ENCODE measurements around the gene TTI1.

GRCh38 chr20:38008233-38008944 is 24.9 kb downstream of the TTI1 start:
- TF ChIP-seq EZH2 (IDR thresholded peaks at IDR 0.05) (no peak), FOSL1 (IDR thresholded peaks at IDR 0.05; ENCODE audit: low read depth) (no peak), CTCF (IDR thresholded peaks at IDR 0.05 in 2 of 3, conservative IDR thresholded peaks at IDR 0.05 in 1 of 3; ENCODE audit: borderline replicate concordance in 1 of 3, insufficient read depth in 1 of 3, low read depth in 2 of 3, low read length in 2 of 3) (no peak), ZNF274 (IDR thresholded peaks at IDR 0.05; ENCODE audit: low read depth, low read length) (no peak), JUND (IDR thresholded peaks at IDR 0.05) (no peak), SP1 (IDR thresholded peaks at IDR 0.05; ENCODE audit: low read depth) (no peak), SRF (IDR thresholded peaks at IDR 0.05; ENCODE audit: low read depth) (no peak)
